ENCODE results near the gene ZBED6.

The ZBED6 gene

GRCh38 chr1:203842559-203842876, 47.1 kb downstream of the ZBED6 start:
- no peak for DNase-seq (ENCODE audit: low read depth)
- H3K4me3 ChIP-seq (ENCODE audit: low read length): no peak overlapping the region
- no peak for TF ChIP-seq CTCF (conservative IDR thresholded peaks at IDR 0.05; ENCODE audit: low read depth, low read length)

GRCh38 chr1:203843435-203843834, 48.0 kb downstream of the ZBED6 start:
- DNase-seq (ENCODE audit: low read depth): no peak
- H3K4me3 ChIP-seq (ENCODE audit: low read length): no peak overlapping the region
- no peak for TF ChIP-seq CTCF (conservative IDR thresholded peaks at IDR 0.05; ENCODE audit: low read depth, low read length)
